Measurements from ENCODE around the gene LBHD2.

- TF ChIP-seq CTCF (IDR thresholded peaks at IDR 0.05; ENCODE audit: insufficient read depth, low read length) (no peak), REST (IDR thresholded peaks at IDR 0.05; ENCODE audit: insufficient replicate concordance, low read depth) (no peak), POLR2AphosphoS5 (IDR thresholded peaks at IDR 0.05; ENCODE audit: low read depth) (no peak), GABPA (IDR thresholded peaks at IDR 0.05; ENCODE audit: low read depth) (no peak)
These were observed 45.4 kb downstream of the LBHD2 start for GRCh38 chr14:103129301-103130016.

Data from HL-60 (cell line).